BLaER1 (cell line): ENCODE data around the gene ST14.

Experiments
- H3K27ac ChIP-seq: shearing (Covaris generic); formaldehyde crosslinking; 2 replicates; pipeline ENCODE4 v1.8.1; 2022
- H3K27me3 ChIP-seq: shearing (Covaris generic); formaldehyde crosslinking; 2 replicates; pipeline ENCODE4 v1.8.1; 2022
- H3K36me3 ChIP-seq: shearing (Covaris generic); formaldehyde crosslinking; 2 replicates; pipeline ENCODE4 v1.8.1; 2022
- H3K4me1 ChIP-seq: shearing (Covaris generic); formaldehyde crosslinking; 2 replicates; pipeline ENCODE4 v1.8.1; 2022
- H3K4me2 ChIP-seq: shearing (Covaris generic); formaldehyde crosslinking; 2 replicates; pipeline ENCODE4 v1.8.1; 2022
- H3K4me3 ChIP-seq: shearing (Covaris generic); formaldehyde crosslinking; 2 replicates; pipeline ENCODE4 v1.8.1; 2022
- H3K9ac ChIP-seq: shearing (Covaris generic); formaldehyde crosslinking; 2 replicates; pipeline ENCODE4 v1.8.1; 2022
- H3K9me3 ChIP-seq: shearing (Covaris generic); formaldehyde crosslinking; 2 replicates; pipeline ENCODE4 v1.8.1; 2022
- H4K20me1 ChIP-seq: shearing (Covaris generic); formaldehyde crosslinking; 2 replicates; pipeline ENCODE4 v1.8.1; 2022
- Cebpa-rat ChIP-seq: shearing (Covaris generic); IDR thresholded peaks from 2 replicates; pipeline ENCODE4 v1.8.1; 2022

The ST14 gene

DNA sequence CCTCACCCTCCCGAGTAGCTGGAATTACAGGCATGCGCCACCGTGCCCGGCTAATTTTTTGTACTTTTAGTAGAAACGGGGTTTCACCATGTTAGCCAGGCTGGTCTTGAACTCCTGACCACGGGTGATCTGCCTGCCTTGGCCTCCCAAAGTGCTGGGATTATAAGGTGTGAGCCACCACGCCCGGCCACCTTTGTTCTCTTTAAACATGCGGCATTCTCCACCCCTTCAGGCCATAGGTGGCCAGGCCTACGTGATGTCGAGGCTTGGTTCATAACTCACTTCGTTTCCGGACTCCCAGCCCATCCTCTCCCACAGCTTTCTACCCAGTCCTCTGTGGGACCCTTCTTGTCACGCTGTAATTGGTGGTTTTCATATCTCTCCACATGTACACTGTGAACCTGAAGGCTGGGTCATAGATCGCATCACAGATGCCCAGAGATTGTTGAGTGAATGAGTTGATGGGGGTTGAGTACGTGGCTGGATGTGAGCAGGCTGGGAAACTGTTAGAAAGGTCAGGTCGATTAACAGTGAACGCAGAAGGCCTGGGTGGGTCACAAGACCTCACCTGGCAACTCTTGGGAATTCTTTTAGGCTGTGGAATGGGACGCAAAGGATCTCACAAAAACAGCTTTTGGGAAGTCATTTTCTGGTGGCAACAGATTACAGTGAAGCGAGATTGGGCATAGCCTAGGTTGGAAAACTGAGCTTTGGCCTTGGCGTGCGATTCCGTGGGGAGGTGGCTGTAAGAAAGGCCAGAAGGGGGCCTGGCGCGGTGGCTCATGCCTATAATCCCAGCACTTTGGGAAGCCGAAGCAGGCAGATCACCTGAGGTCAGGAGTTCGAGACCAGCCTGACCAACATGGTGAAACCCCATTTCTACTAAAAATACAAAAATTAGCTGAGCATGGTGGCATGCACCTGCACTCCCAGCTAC lies 44.5 kb downstream of the ST14 start:
- no peak overlapping the region for H3K9ac ChIP-seq
- H3K4me3 ChIP-seq = no peak overlapping the region
- H3K9me3 ChIP-seq = no peaks in the 10 kb centered on the region
- no peak overlapping the region for H3K27ac ChIP-seq
- no peak for TF ChIP-seq Cebpa-rat
- peaks cover 9% of the 10 kb centered on the region; the same call in 1 of the 2 replicates for H3K4me1 ChIP-seq
- no peak overlapping the region for H3K4me2 ChIP-seq
- H3K27me3 ChIP-seq = no peaks in the 10 kb centered on the region; the same call in 1 of the 2 replicates
- H3K36me3 ChIP-seq = no peaks in the 10 kb centered on the region
- H4K20me1 ChIP-seq = no peaks in the 10 kb centered on the region

GRCh38 chr11:130204703-130205095 lies 45.1 kb downstream of the ST14 start:
- Histone ChIP-seq H4K20me1 (no peaks in the 10 kb centered on the region), H3K9me3 (no peaks in the 10 kb centered on the region), H3K27me3 (no peaks in the 10 kb centered on the region; the same call in 1 of the 2 replicates), H3K36me3 (no peaks in the 10 kb centered on the region), H3K4me3 (no peak overlapping the region), H3K4me2 (no peak overlapping the region), H3K9ac (no peak overlapping the region), H3K4me1 (peaks cover 9% of the 10 kb centered on the region; the same call in 1 of the 2 replicates), H3K27ac (no peak overlapping the region)
- TF ChIP-seq Cebpa-rat = no peak

GRCh38 chr11:130206141-130206540 lies 46.6 kb downstream of the ST14 start:
- no peaks in the 10 kb centered on the region; the same call in 1 of the 2 replicates for H3K27me3 ChIP-seq
- no peak overlapping the region for H3K4me3 ChIP-seq
- TF ChIP-seq Cebpa-rat = no peak
- no peaks in the 10 kb centered on the region for H3K36me3 ChIP-seq
- no peak overlapping the region for H3K4me2 ChIP-seq
- H3K27ac ChIP-seq = no peak overlapping the region
- peaks cover 9% of the 10 kb centered on the region; the same call in 1 of the 2 replicates for H3K4me1 ChIP-seq
- H3K9ac ChIP-seq = no peak overlapping the region
- no peaks in the 10 kb centered on the region for H3K9me3 ChIP-seq
- no peaks in the 10 kb centered on the region for H4K20me1 ChIP-seq

- Histone ChIP-seq H3K4me3 (no peak overlapping the region), H3K9me3 (no peaks in the 10 kb centered on the region), H3K27me3 (no peaks in the 10 kb centered on the region; the same call in 1 of the 2 replicates), H3K27ac (no peak overlapping the region), H4K20me1 (no peaks in the 10 kb centered on the region), H3K4me2 (no peak overlapping the region), H3K36me3 (no peaks in the 10 kb centered on the region), H3K9ac (no peak overlapping the region), H3K4me1 (no peaks in the 10 kb centered on the region)
- no peak for TF ChIP-seq Cebpa-rat
These were observed 48.9 kb downstream of the ST14 start for GRCh38 chr11:130208241-130209127.

DNA sequence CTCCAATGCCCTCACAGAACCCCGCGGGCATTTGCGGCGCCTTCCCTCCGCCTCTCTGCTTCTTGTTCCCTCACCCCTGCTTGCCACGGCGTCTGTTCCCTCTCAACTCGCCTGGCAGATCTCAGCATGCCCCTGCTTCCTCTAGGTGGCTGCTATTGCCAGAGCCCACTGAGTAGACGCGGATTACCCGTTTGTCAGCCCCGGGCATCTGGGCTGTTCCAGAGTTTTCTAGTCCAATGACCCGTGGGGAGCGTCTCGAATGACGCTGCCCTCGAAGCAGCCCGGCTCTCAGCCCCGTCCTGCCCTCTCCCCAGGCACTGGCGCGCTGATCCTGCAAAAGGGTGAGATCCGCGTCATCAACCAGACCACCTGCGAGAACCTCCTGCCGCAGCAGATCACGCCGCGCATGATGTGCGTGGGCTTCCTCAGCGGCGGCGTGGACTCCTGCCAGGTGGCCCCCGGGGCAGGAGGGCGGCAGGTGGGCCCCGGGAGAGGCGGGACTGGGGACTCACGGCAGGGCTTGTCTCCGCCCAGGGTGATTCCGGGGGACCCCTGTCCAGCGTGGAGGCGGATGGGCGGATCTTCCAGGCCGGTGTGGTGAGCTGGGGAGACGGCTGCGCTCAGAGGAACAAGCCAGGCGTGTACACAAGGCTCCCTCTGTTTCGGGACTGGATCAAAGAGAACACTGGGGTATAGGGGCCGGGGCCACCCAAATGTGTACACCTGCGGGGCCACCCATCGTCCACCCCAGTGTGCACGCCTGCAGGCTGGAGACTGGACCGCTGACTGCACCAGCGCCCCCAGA lies 49.7 kb downstream of the ST14 start:
- no peak for TF ChIP-seq Cebpa-rat

DNA sequence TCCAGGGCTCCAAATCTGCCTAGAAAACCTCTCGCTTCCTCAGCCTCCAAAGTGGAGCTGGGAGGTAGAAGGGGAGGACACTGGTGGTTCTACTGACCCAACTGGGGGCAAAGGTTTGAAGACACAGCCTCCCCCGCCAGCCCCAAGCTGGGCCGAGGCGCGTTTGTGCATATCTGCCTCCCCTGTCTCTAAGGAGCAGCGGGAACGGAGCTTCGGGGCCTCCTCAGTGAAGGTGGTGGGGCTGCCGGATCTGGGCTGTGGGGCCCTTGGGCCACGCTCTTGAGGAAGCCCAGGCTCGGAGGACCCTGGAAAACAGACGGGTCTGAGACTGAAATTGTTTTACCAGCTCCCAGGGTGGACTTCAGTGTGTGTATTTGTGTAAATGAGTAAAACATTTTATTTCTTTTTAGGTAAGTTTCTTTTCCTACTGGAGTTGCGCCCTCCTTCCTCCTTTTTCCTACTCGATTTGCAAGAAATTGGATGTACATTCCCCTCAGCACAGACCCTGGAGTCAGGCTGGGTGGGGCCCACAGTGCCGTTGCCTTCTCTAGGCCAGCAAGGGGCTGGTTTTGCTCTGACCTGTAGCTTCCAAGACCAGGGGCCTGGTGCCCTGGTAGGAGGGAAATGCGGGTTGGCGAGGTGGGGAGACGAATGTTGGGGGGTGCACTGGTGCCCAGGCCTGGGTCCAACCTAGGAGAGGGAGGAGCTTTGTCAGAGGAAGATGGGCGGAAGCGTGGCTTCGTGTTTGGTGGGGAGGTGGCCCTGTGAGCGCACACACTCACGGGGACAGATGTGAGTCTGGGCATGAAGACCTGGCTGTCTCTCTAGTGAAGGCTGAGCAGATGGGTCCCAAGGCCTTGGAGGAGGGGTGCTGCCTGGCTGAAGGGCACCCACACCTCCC lies 50.6 kb downstream of the ST14 start:
- no peaks in the 10 kb centered on the region for H4K20me1 ChIP-seq
- H3K4me1 ChIP-seq = no peaks in the 10 kb centered on the region
- H3K9ac ChIP-seq = no peak overlapping the region
- no peak overlapping the region for H3K4me3 ChIP-seq
- no peaks in the 10 kb centered on the region for H3K9me3 ChIP-seq
- no peak overlapping the region for H3K27ac ChIP-seq
- H3K36me3 ChIP-seq = no peaks in the 10 kb centered on the region
- no peak overlapping the region for H3K4me2 ChIP-seq
- H3K27me3 ChIP-seq = no peaks in the 10 kb centered on the region
- TF ChIP-seq Cebpa-rat = no peak

More for the DNA sequence above, 49.7 kb downstream of the ST14 start:
- Histone ChIP-seq H3K9me3 (no peaks in the 10 kb centered on the region), H3K27me3 (no peaks in the 10 kb centered on the region), H4K20me1 (no peaks in the 10 kb centered on the region), H3K9ac (no peak overlapping the region), H3K4me1 (no peaks in the 10 kb centered on the region), H3K27ac (no peak overlapping the region), H3K4me2 (no peak overlapping the region), H3K36me3 (no peaks in the 10 kb centered on the region), H3K4me3 (no peak overlapping the region)

DNA sequence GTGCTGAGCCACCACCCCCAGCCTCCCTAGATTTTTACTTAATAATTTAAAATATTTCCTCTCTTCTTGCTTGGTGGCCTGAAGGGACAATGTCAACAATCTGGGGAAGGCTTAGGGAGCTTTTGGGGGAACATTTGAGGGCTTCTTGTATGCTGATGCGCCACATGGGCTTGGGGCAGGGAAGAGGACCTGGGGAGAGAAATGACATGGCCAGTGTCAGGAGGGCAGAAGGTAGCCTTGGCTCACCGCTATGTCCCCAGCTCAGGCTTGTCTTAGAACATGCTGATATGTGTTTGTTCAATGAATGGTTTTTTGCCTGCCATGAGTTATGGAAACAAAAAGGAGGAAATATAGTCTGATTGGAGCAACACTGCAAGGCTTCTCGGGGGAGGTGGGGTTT lies 51.6 kb downstream of the ST14 start:
- no peaks in the 10 kb centered on the region for H4K20me1 ChIP-seq
- no peaks in the 10 kb centered on the region for H3K4me1 ChIP-seq
- H3K9me3 ChIP-seq = no peaks in the 10 kb centered on the region
- TF ChIP-seq Cebpa-rat = no peak
- no peak overlapping the region for H3K4me2 ChIP-seq
- no peak overlapping the region for H3K9ac ChIP-seq
- H3K27me3 ChIP-seq = no peaks in the 10 kb centered on the region
- H3K36me3 ChIP-seq = no peaks in the 10 kb centered on the region
- H3K27ac ChIP-seq = no peak overlapping the region
- no peak overlapping the region for H3K4me3 ChIP-seq

DNA sequence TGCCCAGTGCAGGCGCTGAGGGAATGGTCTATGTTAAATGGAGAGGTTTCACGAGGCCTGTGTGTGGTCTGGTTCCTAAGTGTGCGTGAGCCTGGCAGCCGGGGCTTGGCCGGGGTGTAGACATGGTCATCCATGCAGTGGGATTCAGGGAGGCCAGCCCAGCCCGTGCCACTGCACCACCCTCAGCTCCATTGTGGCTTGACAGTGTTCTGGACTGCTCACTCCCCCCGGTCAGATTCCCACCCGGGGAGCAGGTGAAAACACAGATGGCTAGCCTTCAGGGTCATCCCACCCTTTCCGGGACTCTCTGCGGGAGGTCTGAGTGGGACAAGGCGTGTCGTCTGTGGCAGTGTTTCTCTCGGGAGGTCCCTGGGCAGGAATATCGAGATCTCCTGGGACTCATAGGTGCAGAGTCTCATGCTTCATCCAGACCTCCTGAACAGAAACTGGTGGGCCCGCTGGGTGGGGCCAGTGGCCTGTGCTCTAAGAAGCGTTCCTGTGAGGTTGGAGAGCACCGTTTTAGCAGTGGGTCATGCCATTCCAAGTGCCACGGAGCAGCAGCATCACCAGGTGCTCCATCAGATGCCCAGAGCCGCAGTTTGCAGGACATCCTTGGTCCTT lies 52.3 kb downstream of the ST14 start:
- no peak overlapping the region for H3K4me3 ChIP-seq
- no peak for TF ChIP-seq Cebpa-rat

More for the DNA sequence above, 52.3 kb downstream of the ST14 start:
- H3K27ac ChIP-seq = no peak overlapping the region
- H4K20me1 ChIP-seq = no peaks in the 10 kb centered on the region
- H3K4me2 ChIP-seq = no peak overlapping the region
- no peaks in the 10 kb centered on the region for H3K27me3 ChIP-seq
- no peaks in the 10 kb centered on the region for H3K4me1 ChIP-seq
- no peak overlapping the region for H3K9ac ChIP-seq
- H3K9me3 ChIP-seq = no peaks in the 10 kb centered on the region
- H3K36me3 ChIP-seq = no peaks in the 10 kb centered on the region
